ENCODE measurements around the gene FAM53B.

Gene FAM53B

GRCh38 chr10:124605481-124605855, 138.7 kb downstream of the FAM53B start:
- DNase-seq: no peak

- no peak for DNase-seq
Measured at GRCh38 chr10:124605001-124605370, 139.2 kb downstream of the FAM53B start.

- no peak for DNase-seq
Measured at GRCh38 chr10:124604214-124605000, 139.8 kb downstream of the FAM53B start.

GRCh38 chr10:124603376-124604213, 140.6 kb downstream of the FAM53B start:
- DNase-seq: no peak

GRCh38 chr10:124602646-124603365, 141.4 kb downstream of the FAM53B start:
- no peak for DNase-seq

- no peak for DNase-seq
Measured at GRCh38 chr10:124602121-124602561, 142.0 kb downstream of the FAM53B start.

- DNase-seq: no peak
Measured at GRCh38 chr10:124601431-124602120, 142.6 kb downstream of the FAM53B start.

GRCh38 chr10:124601016-124601415, 143.2 kb downstream of the FAM53B start:
- DNase-seq: no peak

- DNase-seq: no peak
Measured at GRCh38 chr10:124600051-124600880, 143.9 kb downstream of the FAM53B start.

GRCh38 chr10:124599588-124600050, 144.6 kb downstream of the FAM53B start:
- DNase-seq: no peak

GRCh38 chr10:124598773-124599587, 145.2 kb downstream of the FAM53B start:
- DNase-seq: no peak

- no peak for DNase-seq
Measured at GRCh38 chr10:124598196-124598595, 146.0 kb downstream of the FAM53B start.

GRCh38 chr10:124597846-124598165, 146.4 kb downstream of the FAM53B start:
- DNase-seq: no peak

- no peak for DNase-seq
Measured at GRCh38 chr10:124596962-124597845, 147.0 kb downstream of the FAM53B start.

- no peak for DNase-seq
Measured at GRCh38 chr10:124596116-124596785, 147.9 kb downstream of the FAM53B start.

- no peak for DNase-seq
Measured at GRCh38 chr10:124595143-124595883, 148.9 kb downstream of the FAM53B start.

- DNase-seq: no peak
Measured at GRCh38 chr10:124594240-124594639, 149.9 kb downstream of the FAM53B start.

- DNase-seq: no peak
Measured at GRCh38 chr10:124593431-124593985, 150.7 kb downstream of the FAM53B start.

All from DMS 273 treated with DMSO at 0.1 percent for 48 hours (cell line).